GM10248 (cell line): Measurements from ENCODE around the gene SLC2A10.

Experiments used
- CTCF ChIA-PET: fragments of 300-600 bp; sonication (Branson Sonifier 250); formaldehyde crosslinking; extraction: SDS; loops from one replicate; lab custom pipeline; 2021; ENCODE audit warnings: antibody characterized with exemption; lab: Yijun Ruan, JAX
- POLR2A ChIA-PET: fragments of 350-650 bp; sonication (Branson Sonifier 250); formaldehyde crosslinking; extraction: SDS; loops from one replicate; lab custom pipeline; 2020; ENCODE audit warnings: antibody characterized with exemption; lab: Yijun Ruan, JAX
- DNase-seq: peaks from one replicate; pipeline ENCODE4 v3.0.0; 2012; ENCODE audit errors: extremely low spot score
- CTCF ChIP-seq: IDR thresholded peaks from 2 replicates; pipeline ENCODE4 v1.5.1; 2012; ENCODE audit warnings: mild to moderate bottlenecking, low read depth; ENCODE audit errors: extremely low read depth, missing control alignments, control extremely low read depth

SLC2A10 gene

GRCh38 chr20:46722450-46722849 is 13.0 kb downstream of the SLC2A10 start:
- POLR2A ChIA-PET, result no interaction called here
- DNase-seq, result no peak
- CTCF ChIA-PET, result no interaction called here
- no peak for TF ChIP-seq CTCF

DNA sequence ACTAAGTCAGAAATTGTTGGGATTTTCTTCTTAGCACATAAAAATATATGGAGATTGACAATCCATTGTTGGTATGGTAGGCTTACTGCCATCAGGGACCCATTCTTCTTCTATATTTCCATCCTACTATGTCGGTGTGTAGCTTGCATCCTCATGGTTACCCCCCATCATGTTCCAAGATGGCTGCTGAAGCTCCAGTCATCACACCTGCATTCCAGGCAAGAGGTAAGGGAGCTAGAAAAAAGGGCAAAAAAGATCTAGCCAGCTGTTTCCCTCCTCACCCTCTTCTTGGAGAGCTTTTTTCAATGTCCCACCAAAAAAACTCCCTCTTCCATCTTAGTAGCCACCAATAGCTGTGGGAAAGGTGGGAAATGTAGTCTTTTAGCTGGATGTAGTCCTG is 13.6 kb downstream of the SLC2A10 start:
- CTCF ChIA-PET, result no interaction called here
- no peak for DNase-seq
- POLR2A ChIA-PET, result no interaction called here
- no peak for TF ChIP-seq CTCF

- DNase-seq, result no peak
- POLR2A ChIA-PET, result no interaction called here
- CTCF ChIA-PET, result no interaction called here
- TF ChIP-seq CTCF, result no peak
These were observed 15.0 kb downstream of the SLC2A10 start for GRCh38 chr20:46724343-46724959.

DNA sequence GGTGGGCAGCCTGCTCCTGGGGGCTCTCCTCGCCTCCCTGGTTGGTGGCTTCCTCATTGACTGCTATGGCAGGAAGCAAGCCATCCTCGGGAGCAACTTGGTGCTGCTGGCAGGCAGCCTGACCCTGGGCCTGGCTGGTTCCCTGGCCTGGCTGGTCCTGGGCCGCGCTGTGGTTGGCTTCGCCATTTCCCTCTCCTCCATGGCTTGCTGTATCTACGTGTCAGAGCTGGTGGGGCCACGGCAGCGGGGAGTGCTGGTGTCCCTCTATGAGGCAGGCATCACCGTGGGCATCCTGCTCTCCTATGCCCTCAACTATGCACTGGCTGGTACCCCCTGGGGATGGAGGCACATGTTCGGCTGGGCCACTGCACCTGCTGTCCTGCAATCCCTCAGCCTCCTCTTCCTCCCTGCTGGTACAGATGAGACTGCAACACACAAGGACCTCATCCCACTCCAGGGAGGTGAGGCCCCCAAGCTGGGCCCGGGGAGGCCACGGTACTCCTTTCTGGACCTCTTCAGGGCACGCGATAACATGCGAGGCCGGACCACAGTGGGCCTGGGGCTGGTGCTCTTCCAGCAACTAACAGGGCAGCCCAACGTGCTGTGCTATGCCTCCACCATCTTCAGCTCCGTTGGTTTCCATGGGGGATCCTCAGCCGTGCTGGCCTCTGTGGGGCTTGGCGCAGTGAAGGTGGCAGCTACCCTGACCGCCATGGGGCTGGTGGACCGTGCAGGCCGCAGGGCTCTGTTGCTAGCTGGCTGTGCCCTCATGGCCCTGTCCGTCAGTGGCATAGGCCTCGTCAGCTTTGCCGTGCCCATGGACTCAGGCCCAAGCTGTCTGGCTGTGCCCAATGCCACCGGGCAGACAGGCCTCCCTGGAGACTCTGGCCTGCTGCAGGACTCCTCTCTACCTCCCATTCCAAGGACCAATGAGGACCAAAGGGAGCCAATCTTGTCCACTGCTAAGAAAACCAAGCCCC is 16.0 kb downstream of the SLC2A10 start:
- no peak for TF ChIP-seq CTCF
- DNase-seq, result no peak
- CTCF ChIA-PET, result no interaction called here
- POLR2A ChIA-PET, result no interaction called here

GRCh38 chr20:46731770-46732169 is 22.3 kb downstream of the SLC2A10 start:
- DNase-seq, result no peak
- POLR2A ChIA-PET, result no interaction called here
- no peak for TF ChIP-seq CTCF
- CTCF ChIA-PET, result interaction anchor here (0.8 kb wide), 1 partner anchor 20 kb away, joined by 3 read pairs; no protein-coding TSS in a partner anchor

GRCh38 chr20:46735436-46735835 is 26.0 kb downstream of the SLC2A10 start:
- no peak for DNase-seq
- CTCF ChIA-PET, result interaction anchor here (0.8 to 1.0 kb wide), 2 partner anchors 12 to 17 kb away, joined by 3 to 4 read pairs; no protein-coding TSS in a partner anchor
- TF ChIP-seq CTCF, result no peak
- POLR2A ChIA-PET, result no interaction called here
